ENCODE results near the gene SLC22A2. TPM values are rescaled to one million over a fixed set of nuclear protein-coding genes. Genes with fewer than 3 reads are reported as not detected.
"Not testable (repeated sequence)": the region's sequence is repeated elsewhere in the genome, so short reads cannot be mapped to it uniquely, and the experiment has no call there.

Gene SLC22A2
- polyA plus RNA-seq, 3 donors from 2014 or later = not detected

DNA sequence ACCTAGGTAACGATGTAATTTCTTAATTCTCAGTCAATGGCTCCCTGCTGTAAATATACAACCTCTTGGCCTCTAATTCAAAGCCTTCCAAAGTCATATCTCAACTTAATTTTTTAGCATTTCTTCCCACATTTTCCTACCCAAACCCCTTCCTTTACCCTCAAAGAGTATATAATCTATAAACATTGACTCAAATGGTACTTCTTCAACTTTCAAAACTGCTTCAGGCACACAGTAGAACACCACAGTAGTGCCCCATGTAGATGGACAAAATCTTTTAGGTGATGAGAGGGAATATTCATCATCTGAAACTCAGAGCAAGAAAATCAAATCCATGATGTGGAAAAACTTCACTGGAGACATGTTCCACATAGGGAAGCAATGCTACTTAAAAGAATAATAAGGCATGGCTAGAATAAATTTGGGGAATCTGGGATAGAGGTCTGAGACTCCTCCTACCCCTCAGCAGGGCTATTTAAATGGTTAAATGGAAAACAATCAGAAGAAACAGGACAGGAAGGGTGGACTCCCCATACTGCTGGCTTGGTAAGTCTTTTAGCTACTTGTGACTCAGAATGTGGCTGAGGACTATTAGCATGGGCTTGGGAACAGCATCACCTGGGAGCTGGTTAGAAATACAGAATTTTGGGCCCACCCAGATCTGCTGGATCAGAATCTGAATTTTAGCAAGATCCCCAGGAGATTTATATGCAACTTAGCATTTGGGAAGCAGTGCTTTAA is 6.4 kb downstream of the SLC22A2 start:
- Mint-ChIP-seq H3K9me3 (no peaks in the 10 kb centered on the region), H3K36me3 (no peaks in the 10 kb centered on the region), H3K27me3 (ENCODE audit: low read depth in 3 of 3) (peaks cover 5 to 15% (median 14%) of the 10 kb centered on the region in 3 donors), H3K4me1 (no peaks in the 10 kb centered on the region), H3K27ac (no peak overlapping the region), H3K4me3 (no peak overlapping the region)
- no peak for DNase-seq

DNA sequence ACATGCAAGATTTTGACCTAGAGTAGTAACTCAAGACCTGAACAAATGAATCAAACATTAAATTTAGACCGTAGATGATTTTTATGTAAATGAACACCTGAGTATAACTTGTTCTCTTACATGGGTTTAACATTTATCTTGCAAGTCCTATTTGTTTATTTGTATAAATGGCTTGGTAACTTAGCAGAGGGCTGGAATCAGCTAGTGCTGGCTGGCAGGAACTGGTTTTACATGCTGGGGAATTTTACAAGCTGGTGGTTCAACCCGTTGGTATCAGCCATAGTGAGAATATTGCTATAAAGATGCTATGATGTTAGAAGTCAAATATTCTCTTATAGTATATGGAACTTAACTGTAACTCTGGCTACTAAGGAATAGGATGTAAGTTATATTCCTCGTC is 8.9 kb downstream of the SLC22A2 start:
- Mint-ChIP-seq H3K9me3 (no peaks in the 10 kb centered on the region), H3K27me3 (ENCODE audit: low read depth in 3 of 3) (peaks cover 1 to 13% (median 9%) of the 10 kb centered on the region in 3 donors), H3K4me3 (no peak overlapping the region), H3K27ac (no peak overlapping the region), H3K36me3 (no peaks in the 10 kb centered on the region), H3K4me1 (no peaks in the 10 kb centered on the region)
- DNase-seq = no peak

DNA sequence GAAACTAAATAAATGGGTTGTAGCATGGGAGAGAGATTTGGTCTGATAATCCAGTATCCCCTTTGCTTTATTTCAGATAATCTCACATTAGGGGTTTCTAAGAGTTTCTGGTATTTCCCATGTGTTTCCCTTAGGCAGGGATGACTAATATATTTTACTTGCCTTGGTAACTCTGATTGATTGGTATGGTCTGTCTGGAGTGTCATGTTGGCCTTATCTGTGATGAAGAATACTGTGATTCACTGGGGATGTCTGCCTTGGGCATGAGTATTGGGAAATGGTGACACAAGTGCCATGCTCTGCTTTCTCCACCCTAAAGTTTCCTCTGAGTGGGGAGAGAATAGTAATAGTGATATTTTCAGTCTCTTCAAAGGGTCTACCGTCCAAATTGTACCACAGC is 10.1 kb downstream of the SLC22A2 start:
- H3K9me3 Mint-ChIP-seq = no peaks in the 10 kb centered on the region
- no peak overlapping the region for H3K27ac Mint-ChIP-seq
- DNase-seq = no peak
- H3K4me3 Mint-ChIP-seq = no peak overlapping the region
- peaks cover 1 to 13% (median 9%) of the 10 kb centered on the region in 3 donors for H3K27me3 Mint-ChIP-seq (ENCODE audit: low read depth in 3 of 3)
- no peaks in the 10 kb centered on the region for H3K4me1 Mint-ChIP-seq
- H3K36me3 Mint-ChIP-seq = no peaks in the 10 kb centered on the region

DNA sequence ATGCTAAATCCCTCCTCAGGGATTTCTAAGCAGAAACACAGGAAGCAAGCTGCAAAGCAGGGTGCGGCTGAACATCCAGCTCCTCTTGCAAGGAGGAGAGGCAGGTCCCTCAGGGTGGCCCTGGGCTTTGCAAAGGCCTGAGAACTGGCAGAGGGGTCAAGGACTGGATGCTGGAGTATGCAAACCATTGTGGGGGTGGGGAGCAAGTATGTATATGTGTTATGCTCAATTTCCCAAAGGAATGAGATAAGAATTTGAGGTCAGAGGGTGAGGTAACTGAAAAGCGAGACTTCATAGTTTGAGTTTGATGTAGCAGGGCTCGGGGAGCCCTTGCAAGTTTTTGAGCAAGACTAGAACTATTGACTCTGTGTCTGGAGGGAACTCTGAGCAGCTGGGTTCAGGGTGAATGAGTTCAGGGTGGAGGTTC is 11.2 kb downstream of the SLC22A2 start:
- no peak for DNase-seq
- H3K27me3 Mint-ChIP-seq (ENCODE audit: low read depth in 3 of 3) = peaks cover 1 to 13% (median 11%) of the 10 kb centered on the region in 3 donors
- H3K36me3 Mint-ChIP-seq = no peaks in the 10 kb centered on the region
- H3K4me1 Mint-ChIP-seq = no peaks in the 10 kb centered on the region
- no peak overlapping the region for H3K4me3 Mint-ChIP-seq
- peak overlapping the region in 1 of 6 donors; percentile 3 for H3K27ac Mint-ChIP-seq
- no peaks in the 10 kb centered on the region for H3K9me3 Mint-ChIP-seq

DNA sequence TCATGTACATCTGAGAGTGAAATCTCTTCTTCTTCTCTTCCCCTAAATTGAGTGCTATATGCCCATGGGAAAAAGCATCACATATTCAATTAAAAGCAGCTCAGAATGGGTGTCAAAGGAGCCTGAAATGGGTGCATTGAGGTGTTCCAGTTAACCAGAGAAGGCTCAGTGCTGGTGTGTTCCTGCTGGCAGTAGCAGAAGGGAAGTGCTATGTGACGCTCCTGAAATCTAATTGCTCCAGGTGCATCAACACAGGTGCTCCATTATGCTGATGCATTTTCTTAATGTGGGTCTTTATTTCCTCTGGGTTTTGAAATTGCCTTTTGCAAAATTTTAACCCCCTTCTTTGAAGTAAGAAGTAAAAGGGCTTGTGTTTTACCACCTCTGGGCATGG is 17.9 kb downstream of the SLC22A2 start:
- no peak for DNase-seq
- H3K27me3 Mint-ChIP-seq (ENCODE audit: low read depth in 3 of 3) = peaks cover 1 to 9% (median 5%) of the 10 kb centered on the region in 3 donors
- H3K27ac Mint-ChIP-seq = no peak overlapping the region
- peaks cover 0 to 4% (median 0%) of the 10 kb centered on the region in 6 donors for H3K9me3 Mint-ChIP-seq
- H3K36me3 Mint-ChIP-seq = no peaks in the 10 kb centered on the region
- H3K4me1 Mint-ChIP-seq = no peaks in the 10 kb centered on the region
- no peak overlapping the region for H3K4me3 Mint-ChIP-seq

DNA sequence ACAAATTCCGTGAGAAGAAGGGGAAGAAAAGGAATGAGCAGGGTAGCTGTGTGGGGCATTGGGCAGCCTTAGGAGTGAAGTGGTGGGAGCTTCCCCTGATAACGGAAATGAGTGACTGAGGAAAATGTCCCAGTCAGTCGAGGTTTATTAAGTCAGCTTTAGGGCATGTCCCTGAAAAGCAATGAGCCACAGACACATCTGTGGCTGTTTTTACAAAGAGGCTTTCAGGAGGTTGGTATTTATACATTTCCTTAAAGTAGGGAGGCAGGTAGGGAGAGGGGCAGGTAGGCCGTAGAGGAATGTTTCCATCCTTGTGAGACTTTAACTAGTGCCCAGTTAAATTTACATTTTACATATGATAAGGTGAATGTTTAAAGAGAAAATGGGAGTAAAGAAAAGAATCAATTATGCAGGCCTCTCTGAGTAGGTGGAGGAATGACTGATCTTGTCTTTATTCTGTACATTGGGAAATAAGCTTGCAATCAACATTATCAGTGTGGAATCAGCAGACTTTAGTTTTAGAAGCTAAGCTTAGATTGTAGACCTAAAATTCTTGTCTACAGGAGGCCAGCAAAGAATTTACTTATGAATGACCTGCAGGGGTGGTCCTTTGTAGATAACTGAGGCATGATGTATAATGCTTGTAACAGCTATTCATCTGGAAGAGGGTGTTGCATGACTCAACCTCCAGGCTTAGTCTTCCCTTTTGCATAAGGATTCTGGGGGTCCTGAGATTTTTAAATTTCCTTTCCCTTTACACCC is 18.5 kb downstream of the SLC22A2 start:
- Mint-ChIP-seq H3K9me3 (peaks cover 0 to 4% (median 1%) of the 10 kb centered on the region in 6 donors), H3K27me3 (ENCODE audit: low read depth in 3 of 3) (peaks cover 1 to 9% (median 5%) of the 10 kb centered on the region in 3 donors), H3K4me3 (no peak overlapping the region), H3K4me1 (no peaks in the 10 kb centered on the region), H3K27ac (no peak overlapping the region), H3K36me3 (no peaks in the 10 kb centered on the region)
- DNase-seq = no peak

DNA sequence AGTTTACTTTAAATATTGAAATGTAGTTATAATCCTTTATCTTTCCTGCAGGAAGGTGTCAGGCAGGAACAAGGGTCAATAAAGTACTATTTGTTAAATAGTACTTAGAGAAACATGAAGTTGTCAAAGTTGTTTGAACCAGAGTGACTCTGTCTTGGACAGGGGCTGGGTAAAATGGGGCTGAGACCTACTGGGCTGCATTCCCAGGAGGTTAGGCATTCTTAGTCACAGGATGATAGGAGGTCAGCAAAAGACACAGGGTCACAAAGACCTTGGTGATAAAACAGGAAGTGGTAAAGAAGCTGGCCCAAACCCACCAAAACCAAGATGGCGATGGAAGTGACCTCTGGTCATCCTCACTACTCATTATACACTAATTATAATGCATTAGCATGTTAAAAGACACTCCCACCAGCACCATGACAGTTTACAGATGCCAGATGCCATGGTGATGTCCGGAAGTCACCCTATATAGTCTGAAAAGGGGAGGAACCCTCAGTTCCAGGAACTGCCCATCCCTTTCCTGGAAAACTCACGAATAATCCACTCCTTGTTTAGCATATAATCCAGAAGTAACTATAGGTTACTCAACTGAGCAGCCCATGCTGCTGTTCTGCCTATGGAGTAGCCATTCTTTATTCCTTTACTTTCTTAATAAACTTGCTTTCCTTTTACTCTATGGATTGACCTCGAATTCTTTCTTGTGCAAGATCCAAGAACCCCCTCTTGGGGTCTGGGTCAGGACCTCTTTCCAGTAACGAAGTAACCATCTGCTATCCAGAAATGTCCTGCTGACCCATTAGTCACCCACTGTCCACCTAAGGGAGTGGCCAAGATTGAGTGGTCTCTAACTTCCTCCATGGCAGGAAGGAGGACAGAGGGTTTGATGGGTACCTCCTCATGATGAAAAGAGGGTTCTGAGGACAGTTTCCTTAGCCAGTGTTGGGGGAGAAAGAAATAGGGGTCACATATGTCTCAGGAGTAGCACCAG is 19.6 kb downstream of the SLC22A2 start:
- Mint-ChIP-seq H3K36me3 (no peaks in the 10 kb centered on the region), H3K4me1 (no peaks in the 10 kb centered on the region), H3K27ac (no peak overlapping the region), H3K27me3 (ENCODE audit: low read depth in 3 of 3) (peaks cover 1 to 9% (median 5%) of the 10 kb centered on the region in 3 donors), H3K9me3 (peaks cover 0 to 4% (median 1%) of the 10 kb centered on the region in 6 donors), H3K4me3 (no peak overlapping the region)
- DNase-seq = no peak

DNA sequence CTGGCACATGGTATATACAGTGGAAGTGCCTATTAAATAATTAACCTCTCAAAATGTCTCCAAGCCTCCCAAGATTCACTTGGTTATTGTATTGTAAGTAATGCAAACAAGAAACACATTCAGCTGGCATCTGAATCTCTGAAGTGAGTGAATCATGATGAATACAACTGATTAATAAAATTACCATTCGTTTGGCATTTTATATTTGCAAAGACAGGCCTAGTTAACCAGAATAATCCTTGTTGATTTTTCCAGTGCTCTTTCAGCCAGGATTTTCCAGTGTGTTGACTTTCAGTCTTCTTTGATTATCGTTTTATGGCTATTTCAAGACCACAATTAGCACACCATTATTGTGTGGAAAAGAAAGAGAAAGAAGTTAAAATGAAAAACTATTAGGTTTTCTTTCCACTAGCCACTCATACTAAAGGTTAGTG is 20.3 kb downstream of the SLC22A2 start:
- DNase-seq = no peak
- H3K9me3 Mint-ChIP-seq = peaks cover 0 to 4% (median 1%) of the 10 kb centered on the region in 6 donors
- H3K4me1 Mint-ChIP-seq = no peaks in the 10 kb centered on the region
- H3K36me3 Mint-ChIP-seq = no peaks in the 10 kb centered on the region
- H3K27me3 Mint-ChIP-seq (ENCODE audit: low read depth in 3 of 3) = peaks cover 1 to 9% (median 3%) of the 10 kb centered on the region in 3 donors
- H3K27ac Mint-ChIP-seq = no peak overlapping the region
- H3K4me3 Mint-ChIP-seq = no peak overlapping the region

DNA sequence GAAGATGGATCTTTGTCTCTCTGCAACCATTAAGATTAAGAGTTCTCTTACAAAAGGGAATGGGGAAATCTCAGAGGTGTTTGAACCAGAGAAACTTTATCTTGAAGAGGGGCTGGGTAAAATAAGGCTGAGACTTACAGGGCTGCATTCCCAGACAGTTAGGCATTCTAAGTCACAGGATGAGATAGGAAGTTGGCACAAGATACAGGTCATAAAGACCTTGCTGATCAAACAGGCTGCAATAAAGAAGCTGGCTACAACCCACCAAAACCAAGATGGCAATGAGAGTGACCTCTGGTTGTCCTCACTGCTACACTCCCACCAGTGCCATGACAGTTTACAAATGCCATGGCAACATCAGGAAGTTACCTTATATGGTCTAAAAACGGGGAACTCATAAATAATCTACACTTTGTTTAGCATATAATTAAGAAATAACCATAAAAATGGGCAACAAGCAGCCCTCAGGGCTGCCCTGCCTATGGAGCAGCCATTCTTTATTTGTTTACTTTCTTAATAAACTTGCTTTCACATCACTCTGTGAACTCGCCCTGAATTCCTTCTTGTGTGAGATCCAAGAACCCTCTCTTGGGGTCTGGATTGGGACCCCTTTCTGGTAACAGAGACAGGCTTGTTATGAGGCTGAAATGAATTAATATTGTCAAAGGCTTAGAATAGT is 20.9 kb downstream of the SLC22A2 start:
- not testable (repeated sequence) for H3K4me1 Mint-ChIP-seq; H3K4me3 Mint-ChIP-seq; H3K36me3 Mint-ChIP-seq; DNase-seq; H3K27me3 Mint-ChIP-seq (ENCODE audit: low read depth in 3 of 3); H3K27ac Mint-ChIP-seq; H3K9me3 Mint-ChIP-seq

DNA sequence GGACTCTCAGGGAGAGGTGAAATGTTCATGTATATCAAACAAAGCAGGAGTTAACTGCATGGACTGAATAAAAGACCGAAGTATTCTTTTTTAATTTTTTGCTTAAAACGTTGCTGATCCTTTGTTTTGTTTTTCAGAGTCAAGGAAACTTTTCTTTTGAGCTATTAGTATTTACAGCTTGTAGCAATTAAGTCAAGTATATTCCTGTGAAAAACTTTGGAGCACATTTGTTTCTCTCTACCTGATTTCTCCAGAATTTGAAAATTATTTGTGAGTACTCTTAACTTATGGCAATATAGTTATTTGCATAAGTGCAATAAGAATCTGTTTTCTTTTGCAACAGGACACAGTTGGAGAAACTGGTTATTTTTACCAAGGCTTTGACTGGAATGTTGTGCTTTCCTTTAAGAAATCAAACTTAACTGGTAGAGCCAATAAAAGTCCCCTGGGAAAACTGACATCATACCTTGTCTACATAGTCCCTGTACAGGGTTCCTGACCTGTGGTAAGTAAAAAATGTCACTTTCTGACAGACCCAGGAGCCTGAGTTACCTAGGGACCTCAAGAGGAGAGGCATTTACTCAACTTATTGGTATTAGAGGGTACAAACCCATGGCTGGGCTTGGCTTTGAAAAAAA is 22.3 kb downstream of the SLC22A2 start:
- not testable (repeated sequence) for H3K4me1 Mint-ChIP-seq; H3K4me3 Mint-ChIP-seq; H3K9me3 Mint-ChIP-seq; H3K27ac Mint-ChIP-seq; DNase-seq; H3K27me3 Mint-ChIP-seq (ENCODE audit: low read depth in 3 of 3); H3K36me3 Mint-ChIP-seq

DNA sequence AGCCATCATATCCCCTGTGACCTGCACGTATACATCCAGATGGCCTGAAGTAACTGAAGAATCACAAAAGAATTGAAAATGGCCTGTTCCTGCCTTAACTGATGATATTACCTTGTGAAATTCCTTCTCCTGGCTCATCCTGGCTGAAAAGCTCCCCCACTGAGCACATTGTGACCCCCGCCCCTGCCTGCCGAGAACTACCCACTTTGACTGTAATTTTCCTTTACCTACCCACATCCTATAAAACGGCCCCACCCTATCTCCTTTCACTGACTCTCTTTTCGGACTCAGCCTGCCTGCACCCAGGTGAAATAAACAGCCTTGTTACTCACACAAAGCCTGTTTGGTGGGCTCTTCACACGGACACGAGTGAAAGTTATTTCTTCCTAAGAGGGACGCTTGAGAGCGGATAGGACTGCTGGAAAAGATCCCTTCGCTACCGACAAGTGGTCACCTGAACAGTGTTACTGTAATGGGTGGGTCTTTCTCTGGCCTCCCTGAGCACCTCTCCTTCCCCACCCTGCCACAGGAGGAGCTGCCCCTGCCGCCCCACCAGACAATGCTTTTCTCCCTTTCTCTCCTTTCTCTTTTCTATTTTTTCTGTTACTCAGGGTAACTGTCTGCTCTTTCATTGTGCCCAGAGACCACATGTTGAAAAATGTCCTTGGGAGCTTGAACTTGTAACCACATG is 24.5 kb downstream of the SLC22A2 start:
- H3K27ac Mint-ChIP-seq, H3K4me1 Mint-ChIP-seq, DNase-seq, H3K9me3 Mint-ChIP-seq, H3K4me3 Mint-ChIP-seq, H3K36me3 Mint-ChIP-seq: not testable (repeated sequence)
- H3K27me3 Mint-ChIP-seq (ENCODE audit: low read depth in 3 of 3) = peaks cover 0 to 14% (median 5%) of the 10 kb centered on the region in 3 donors

DNA sequence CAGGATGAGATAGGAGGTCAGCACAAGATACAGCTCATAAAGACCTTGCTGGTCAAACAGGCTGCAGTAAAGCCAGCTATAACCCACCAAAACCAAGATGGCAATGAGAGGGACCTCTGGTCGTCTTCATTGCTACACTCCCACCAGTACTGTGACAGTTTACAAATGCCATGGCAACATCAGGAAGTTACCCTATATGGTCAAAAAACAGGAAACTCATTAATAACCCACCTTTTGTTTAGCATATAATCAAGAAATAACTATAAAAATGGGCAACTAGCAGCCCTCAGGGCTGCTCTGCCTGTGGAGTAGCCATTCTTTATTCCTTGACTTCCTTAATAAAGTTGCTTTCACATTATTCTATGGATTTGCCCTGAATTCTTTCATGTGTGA is 30.9 kb downstream of the SLC22A2 start:
- Mint-ChIP-seq H3K4me3 (no peak overlapping the region), H3K9me3 (peaks cover 0 to 6% (median 0%) of the 10 kb centered on the region in 6 donors), H3K27me3 (ENCODE audit: low read depth in 3 of 3) (peaks cover 0 to 10% (median 5%) of the 10 kb centered on the region in 3 donors), H3K27ac (no peak overlapping the region), H3K36me3 (peaks cover 0 to 3% (median 0%) of the 10 kb centered on the region in 3 donors), H3K4me1 (no peaks in the 10 kb centered on the region)
- DNase-seq = no peak

Data from immature natural killer cell (primary cell).